HepG2 (cell line): ENCODE measurements around the gene IGF2. TPM values are rescaled to one million over a fixed set of nuclear protein-coding genes. Genes with fewer than 3 reads are reported as not detected.
A peak's percentile ranks its signal among the peaks of the same experiment; 100 is the strongest.

Experiments used
- NFYB ChIP-seq: sonication (generic); formaldehyde crosslinking; IDR thresholded peaks from 2 replicates; pipeline ENCODE4 v1.4.0; 2020; ENCODE audit warnings: missing genetic modification reagents
- RXRA ChIP-seq: sonication (generic); formaldehyde crosslinking; IDR thresholded peaks from 2 replicates; pipeline ENCODE4 v1.5.1; 2020; ENCODE audit warnings: missing genetic modification reagents
- SALL2 ChIP-seq: sonication (generic); formaldehyde crosslinking; IDR thresholded peaks from 2 replicates; pipeline ENCODE4 v1.8.1; 2023; ENCODE audit warnings: mild to moderate bottlenecking, missing genetic modification reagents, inconsistent platforms
- THAP11 ChIP-seq: IDR thresholded peaks from 2 replicates; pipeline ENCODE4 v1.6.1; 2016; ENCODE audit warnings: missing biosample characterization, missing genetic modification reagents
- ZBTB8A ChIP-seq: sonication (generic); formaldehyde crosslinking; IDR thresholded peaks from 2 replicates; pipeline ENCODE4 v1.4.0; 2020; ENCODE audit warnings: mild to moderate bottlenecking, low read depth, missing genetic modification reagents, borderline replicate concordance
- polyA plus RNA-seq, 8 experiments: library from polyadenylated mRNA; depleted of rRNA in 3 of 8; stranded (reverse) in 7 of 8; unstranded in 1 of 8; fragments of >200 nt; fragmentation: Illumina TruSeq in 4 of 8; extraction: Trizol in 4 of 8; gene quantifications; 2 replicates each; pipeline versions ENCODE4 v1.2.1 to v1.2.3, GENCODE V29; 2011 to 2016; ENCODE audit warnings: low read depth in 4 of 8, missing spikeins in 1 of 8, mixed read lengths in 1 of 8; ENCODE audit not compliant: insufficient read depth in 1 of 8
- total RNA-seq, 5 experiments: library from RNA; depleted of rRNA; stranded (reverse); fragments of >200 nt; fragmentation: Illumina TruSeq; extraction: Trizol; gene quantifications; 2 replicates each; pipeline ENCODE4 v1.2.3, GENCODE V29; 2016; ENCODE audit warnings: low read depth in 1 of 5
- TF ChIP-seq, protein P1 (sequence below): IDR thresholded peaks from 2 replicates; pipeline ENCODE4 v1.6.1; 2016; ENCODE audit warnings: missing genetic modification reagents, missing compliant biosample characterization
- TF ChIP-seq, protein P2 (sequence below): sonication (generic); formaldehyde crosslinking; IDR thresholded peaks from 2 replicates; pipeline ENCODE4 v1.5.0; 2020; ENCODE audit warnings: missing genetic modification reagents, mild to moderate bottlenecking, borderline replicate concordance
- TF ChIP-seq, protein P3 (sequence below): sonication (generic); formaldehyde crosslinking; IDR thresholded peaks from 2 replicates; pipeline ENCODE4 v1.5.1; 2020; ENCODE audit warnings: mild to moderate bottlenecking, moderate library complexity, missing genetic modification reagents
- TF ChIP-seq, protein P4 (sequence below): sonication (generic); formaldehyde crosslinking; IDR thresholded peaks from 2 replicates; pipeline ENCODE4 v1.5.1; 2020; ENCODE audit warnings: mild to moderate bottlenecking, missing genetic modification reagents, borderline replicate concordance
- TF ChIP-seq, protein P5 (sequence below): sonication (generic); formaldehyde crosslinking; IDR thresholded peaks from 2 replicates; pipeline ENCODE4 v1.4.0; 2020; ENCODE audit warnings: missing genetic modification reagents
- TF ChIP-seq, protein P6 (sequence below): IDR thresholded peaks from 2 replicates; pipeline ENCODE4 v1.6.1; 2016; ENCODE audit warnings: low read depth, borderline replicate concordance

Gene IGF2
- total and polyA plus RNA-seq, 2 of the 13 experiments (the other 11 are each of a cell fraction or from before 2014, with no cell fraction given), result 79.1 to 254 TPM

DNA sequence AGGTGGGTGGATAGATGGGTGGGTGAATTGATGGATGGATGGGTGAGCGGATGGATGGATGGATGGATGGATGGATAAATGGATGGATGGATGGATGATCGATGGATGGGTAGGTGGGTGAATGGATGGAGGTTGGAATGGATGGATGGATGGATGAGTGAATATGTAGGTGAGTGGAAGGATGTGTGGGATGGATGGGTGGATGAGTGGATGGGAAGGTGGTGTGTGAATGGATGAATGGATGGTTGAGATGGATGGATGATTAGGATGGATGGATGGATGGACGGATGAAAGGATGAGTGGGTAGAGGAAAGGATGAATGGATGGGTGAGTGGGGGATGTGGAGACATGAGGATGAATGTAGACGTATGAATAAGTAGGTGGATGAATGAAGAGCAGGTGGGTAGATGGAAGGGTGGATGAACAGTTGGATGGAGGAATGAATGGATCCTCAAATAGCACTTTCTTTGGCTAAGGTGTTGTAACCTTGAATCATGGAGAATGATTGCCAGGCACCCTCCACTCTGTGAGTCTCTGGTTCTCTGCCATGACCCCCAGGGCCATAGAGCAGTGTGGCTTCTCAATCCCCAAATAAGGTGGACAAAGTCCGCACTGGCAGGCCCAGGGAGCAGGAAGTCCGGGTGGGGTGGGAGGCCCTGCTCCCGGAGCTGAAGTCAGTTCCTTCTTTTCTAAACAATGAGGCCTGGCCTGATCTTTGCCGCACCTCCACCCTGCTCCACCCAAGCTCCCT, 36.9 kb downstream of the IGF2 start (continued):
- TF ChIP-seq, protein P1, sequence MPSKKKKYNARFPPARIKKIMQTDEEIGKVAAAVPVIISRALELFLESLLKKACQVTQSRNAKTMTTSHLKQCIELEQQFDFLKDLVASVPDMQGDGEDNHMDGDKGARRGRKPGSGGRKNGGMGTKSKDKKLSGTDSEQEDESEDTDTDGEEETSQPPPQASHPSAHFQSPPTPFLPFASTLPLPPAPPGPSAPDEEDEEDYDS (CRISPR knock-in tag), result peak; percentile 36; the same call in 1 of the 2 replicates
- TF ChIP-seq, protein P2, sequence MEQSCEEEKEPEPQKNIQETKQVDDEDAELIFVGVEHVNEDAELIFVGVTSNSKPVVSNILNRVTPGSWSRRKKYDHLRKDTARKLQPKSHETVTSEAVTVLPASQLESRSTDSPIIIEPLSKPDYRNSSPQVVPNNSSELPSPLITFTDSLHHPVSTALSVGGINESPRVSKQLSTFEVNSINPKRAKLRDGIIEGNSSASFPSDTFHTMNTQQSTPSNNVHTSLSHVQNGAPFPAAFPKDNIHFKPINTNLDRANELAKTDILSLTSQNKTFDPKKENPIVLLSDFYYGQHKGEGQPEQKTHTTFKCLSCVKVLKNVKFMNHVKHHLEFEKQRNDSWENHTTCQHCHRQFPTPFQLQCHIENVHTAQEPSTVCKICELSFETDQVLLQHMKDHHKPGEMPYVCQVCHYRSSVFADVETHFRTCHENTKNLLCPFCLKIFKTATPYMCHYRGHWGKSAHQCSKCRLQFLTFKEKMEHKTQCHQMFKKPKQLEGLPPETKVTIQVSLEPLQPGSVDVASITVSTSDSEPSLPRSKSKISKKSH (CRISPR knock-in tag), result no peak
- TF ChIP-seq, protein P3, sequence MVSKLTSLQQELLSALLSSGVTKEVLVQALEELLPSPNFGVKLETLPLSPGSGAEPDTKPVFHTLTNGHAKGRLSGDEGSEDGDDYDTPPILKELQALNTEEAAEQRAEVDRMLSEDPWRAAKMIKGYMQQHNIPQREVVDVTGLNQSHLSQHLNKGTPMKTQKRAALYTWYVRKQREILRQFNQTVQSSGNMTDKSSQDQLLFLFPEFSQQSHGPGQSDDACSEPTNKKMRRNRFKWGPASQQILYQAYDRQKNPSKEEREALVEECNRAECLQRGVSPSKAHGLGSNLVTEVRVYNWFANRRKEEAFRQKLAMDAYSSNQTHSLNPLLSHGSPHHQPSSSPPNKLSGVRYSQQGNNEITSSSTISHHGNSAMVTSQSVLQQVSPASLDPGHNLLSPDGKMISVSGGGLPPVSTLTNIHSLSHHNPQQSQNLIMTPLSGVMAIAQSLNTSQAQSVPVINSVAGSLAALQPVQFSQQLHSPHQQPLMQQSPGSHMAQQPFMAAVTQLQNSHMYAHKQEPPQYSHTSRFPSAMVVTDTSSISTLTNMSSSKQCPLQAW (CRISPR knock-in tag), result peak; percentile 85
- TF ChIP-seq, protein P4, sequence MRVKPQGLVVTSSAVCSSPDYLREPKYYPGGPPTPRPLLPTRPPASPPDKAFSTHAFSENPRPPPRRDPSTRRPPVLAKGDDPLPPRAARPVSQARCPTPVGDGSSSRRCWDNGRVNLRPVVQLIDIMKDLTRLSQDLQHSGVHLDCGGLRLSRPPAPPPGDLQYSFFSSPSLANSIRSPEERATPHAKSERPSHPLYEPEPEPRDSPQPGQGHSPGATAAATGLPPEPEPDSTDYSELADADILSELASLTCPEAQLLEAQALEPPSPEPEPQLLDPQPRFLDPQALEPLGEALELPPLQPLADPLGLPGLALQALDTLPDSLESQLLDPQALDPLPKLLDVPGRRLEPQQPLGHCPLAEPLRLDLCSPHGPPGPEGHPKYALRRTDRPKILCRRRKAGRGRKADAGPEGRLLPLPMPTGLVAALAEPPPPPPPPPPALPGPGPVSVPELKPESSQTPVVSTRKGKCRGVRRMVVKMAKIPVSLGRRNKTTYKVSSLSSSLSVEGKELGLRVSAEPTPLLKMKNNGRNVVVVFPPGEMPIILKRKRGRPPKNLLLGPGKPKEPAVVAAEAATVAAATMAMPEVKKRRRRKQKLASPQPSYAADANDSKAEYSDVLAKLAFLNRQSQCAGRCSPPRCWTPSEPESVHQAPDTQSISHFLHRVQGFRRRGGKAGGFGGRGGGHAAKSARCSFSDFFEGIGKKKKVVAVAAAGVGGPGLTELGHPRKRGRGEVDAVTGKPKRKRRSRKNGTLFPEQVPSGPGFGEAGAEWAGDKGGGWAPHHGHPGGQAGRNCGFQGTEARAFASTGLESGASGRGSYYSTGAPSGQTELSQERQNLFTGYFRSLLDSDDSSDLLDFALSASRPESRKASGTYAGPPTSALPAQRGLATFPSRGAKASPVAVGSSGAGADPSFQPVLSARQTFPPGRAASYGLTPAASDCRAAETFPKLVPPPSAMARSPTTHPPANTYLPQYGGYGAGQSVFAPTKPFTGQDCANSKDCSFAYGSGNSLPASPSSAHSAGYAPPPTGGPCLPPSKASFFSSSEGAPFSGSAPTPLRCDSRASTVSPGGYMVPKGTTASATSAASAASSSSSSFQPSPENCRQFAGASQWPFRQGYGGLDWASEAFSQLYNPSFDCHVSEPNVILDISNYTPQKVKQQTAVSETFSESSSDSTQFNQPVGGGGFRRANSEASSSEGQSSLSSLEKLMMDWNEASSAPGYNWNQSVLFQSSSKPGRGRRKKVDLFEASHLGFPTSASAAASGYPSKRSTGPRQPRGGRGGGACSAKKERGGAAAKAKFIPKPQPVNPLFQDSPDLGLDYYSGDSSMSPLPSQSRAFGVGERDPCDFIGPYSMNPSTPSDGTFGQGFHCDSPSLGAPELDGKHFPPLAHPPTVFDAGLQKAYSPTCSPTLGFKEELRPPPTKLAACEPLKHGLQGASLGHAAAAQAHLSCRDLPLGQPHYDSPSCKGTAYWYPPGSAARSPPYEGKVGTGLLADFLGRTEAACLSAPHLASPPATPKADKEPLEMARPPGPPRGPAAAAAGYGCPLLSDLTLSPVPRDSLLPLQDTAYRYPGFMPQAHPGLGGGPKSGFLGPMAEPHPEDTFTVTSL (CRISPR knock-in tag), result no peak; the same call in 1 of the 2 replicates
- TF ChIP-seq RXRA (CRISPR knock-in tag), result peak; percentile 45; the same call in 1 of the 2 replicates
- TF ChIP-seq ZBTB8A (CRISPR knock-in tag), result no peak
- TF ChIP-seq SALL2 (CRISPR knock-in tag), result no peak
- TF ChIP-seq THAP11 (CRISPR knock-in tag), result 0 out of 2 replicates have a peak, but pooled peaks have one; percentile 44
- TF ChIP-seq, protein P5, sequence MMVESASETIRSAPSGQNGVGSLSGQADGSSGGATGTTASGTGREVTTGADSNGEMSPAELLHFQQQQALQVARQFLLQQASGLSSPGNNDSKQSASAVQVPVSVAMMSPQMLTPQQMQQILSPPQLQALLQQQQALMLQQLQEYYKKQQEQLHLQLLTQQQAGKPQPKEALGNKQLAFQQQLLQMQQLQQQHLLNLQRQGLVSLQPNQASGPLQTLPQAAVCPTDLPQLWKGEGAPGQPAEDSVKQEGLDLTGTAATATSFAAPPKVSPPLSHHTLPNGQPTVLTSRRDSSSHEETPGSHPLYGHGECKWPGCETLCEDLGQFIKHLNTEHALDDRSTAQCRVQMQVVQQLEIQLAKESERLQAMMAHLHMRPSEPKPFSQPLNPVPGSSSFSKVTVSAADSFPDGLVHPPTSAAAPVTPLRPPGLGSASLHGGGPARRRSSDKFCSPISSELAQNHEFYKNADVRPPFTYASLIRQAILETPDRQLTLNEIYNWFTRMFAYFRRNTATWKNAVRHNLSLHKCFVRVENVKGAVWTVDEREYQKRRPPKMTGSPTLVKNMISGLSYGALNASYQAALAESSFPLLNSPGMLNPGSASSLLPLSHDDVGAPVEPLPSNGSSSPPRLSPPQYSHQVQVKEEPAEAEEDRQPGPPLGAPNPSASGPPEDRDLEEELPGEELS (CRISPR knock-in tag), result peak; percentile 47; the same call in 1 of the 2 replicates
- TF ChIP-seq, protein P6, sequence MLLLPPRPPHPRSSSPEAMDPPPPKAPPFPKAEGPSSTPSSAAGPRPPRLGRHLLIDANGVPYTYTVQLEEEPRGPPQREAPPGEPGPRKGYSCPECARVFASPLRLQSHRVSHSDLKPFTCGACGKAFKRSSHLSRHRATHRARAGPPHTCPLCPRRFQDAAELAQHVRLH (CRISPR knock-in tag), result 0 out of 2 replicates have a peak, but pooled peaks have one; percentile 17
- TF ChIP-seq NFYB (CRISPR knock-in tag), result no peak
